Fibroblast of peridontal ligament (primary cell): ENCODE data around the gene LCN2.

Experiments
- DNase-seq: peaks from one replicate; pipeline ENCODE4 v3.0.0-alpha.2; 2010; ENCODE audit errors: extremely low read depth

The LCN2 gene

DNA sequence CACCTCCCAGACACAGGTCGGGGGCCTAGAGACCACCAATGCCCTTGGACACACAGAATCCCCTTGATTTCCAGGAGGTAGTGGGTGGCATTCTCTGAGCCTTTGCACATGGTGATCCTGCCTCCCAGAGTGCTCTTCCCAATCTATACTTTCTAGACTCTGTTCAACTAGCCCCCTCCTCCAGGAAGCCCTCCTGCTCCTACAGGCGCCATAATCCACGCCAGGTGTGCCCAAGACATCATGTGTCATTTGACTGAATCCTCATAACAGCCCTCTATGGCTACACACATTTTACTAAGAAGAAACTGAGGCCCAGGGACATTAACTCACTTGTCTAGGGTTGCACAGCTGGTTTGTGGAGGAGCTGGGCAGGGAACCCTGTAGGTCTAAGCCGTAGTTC lies 18.0 kb downstream of the LCN2 start:
- DNase-seq: no peak

DNA sequence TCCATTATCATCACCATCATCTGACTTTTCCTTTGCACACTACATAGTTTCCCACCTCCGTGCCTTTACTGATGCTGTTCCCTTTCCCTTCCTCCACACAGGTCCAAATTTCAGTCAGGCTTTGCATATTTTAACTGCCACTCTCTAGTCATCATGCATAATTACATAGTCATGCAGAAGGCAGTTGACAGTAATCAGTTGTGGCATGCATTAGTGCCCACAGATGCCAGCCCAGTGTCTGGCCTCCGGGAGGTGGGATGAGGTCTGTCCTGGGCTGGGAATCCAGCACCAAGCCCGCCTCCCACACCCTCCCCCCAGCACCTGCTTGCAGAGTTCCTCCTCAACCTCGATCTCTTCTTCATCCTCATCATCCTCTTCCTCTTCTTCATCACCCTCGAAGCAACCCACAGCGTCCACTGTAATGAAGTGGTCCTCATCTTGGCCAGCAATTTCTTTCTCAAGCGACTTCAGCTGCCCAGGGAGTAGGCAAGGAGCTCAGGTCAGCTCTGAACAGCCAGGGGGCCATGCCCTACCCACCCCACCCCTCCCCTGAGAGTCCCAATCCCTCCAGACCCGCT lies 19.6 kb downstream of the LCN2 start:
- DNase-seq: no peak

DNA sequence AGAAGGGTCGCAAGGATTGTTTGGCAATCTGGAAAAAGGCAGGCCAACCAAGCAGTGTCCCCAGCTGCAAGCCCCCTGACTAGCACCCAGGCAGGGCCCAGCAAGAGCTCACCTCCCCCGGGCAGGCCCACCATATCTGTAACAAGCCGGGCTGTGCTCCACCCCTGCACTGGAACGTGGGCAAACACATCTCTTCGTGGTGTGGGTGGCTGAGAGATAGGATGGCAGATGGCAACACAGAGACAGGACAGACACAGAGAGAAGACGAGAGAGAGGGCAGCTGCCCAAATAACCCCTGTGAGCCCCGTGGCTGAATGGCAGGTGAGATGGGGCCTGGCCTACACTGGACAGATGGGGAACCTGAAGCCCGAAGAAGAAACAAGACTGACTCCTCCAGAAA lies 20.2 kb downstream of the LCN2 start:
- no peak for DNase-seq

DNA sequence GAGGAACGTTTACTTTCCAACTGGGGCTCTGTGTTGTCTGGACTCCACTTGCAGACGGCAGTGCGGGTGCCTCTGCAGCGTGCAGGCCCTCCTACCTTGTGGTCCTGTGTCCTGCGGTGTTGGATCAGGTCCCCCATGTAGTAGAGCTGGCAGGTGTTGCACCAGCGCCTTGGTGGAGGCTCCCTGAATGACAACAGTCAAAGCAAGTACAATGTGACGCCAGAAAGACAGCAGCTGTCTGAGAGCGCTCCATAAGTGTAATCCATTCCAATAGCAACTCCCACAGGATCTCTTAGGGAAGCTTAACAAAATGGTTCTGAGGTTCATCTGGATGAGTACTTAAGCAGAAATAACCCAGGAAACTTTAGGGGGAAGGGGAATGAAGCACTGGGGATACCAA lies 20.7 kb downstream of the LCN2 start:
- DNase-seq: no peak

DNA sequence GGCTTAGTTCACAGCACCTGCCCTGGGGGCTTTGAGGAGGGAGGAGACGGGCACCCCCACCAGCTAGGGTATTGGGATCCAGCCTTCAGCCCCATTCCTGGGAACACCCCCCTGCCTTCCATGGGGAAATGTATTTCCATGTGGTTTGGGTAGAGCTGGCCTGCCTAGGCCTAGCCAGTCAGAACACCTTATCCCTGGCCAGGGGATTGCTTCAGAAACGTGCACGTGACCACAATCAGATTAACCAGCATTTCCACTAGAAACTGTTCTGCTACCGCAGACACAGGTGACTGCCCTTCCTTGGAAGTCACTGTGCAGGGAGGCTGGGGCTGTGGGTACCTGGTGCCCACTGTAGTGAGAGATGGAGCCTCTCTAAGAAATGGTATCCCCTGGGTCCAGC lies 24.8 kb downstream of the LCN2 start:
- DNase-seq: no peak

DNA sequence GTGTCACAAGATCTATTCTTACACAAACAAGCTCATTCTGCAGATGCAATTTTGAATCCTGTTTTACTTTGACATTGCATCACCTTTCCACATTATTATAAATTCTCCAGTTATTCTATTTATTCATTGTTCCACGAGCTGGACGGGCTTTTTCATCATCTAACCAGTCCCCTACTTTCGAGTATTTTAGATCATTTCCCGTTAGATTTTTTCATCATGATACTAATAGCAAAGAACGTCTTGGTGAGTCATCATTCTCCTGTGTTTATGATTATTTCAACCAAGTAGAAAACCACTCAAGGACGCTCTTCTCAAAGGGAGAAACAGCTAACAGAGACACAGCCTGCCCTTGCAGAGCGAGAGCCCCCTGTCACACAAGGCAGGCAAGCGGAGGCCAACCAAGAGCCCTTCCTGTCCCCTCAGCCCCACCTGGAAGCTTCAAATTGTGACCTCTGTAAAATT lies 25.9 kb downstream of the LCN2 start:
- DNase-seq: peak; percentile 80

DNA sequence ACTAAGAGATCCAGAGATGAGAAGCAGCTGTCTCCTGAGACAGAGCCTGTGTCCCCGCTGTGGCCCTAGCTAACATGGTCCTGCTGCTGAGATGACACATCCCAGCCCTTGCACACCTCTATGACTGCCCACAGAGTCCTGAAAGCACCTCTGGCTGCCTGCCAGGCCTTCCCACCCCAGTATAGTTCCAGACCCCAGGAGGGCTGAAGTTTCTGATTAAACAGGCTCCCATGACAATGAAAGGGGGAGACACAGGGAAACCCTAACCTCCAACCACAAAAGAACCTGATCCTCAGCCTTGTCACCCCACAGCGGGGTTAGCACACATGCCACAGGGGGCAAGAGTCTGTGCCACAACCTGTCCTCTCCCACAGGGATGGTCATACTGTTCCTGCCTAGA lies 26.5 kb downstream of the LCN2 start:
- no peak for DNase-seq

DNA sequence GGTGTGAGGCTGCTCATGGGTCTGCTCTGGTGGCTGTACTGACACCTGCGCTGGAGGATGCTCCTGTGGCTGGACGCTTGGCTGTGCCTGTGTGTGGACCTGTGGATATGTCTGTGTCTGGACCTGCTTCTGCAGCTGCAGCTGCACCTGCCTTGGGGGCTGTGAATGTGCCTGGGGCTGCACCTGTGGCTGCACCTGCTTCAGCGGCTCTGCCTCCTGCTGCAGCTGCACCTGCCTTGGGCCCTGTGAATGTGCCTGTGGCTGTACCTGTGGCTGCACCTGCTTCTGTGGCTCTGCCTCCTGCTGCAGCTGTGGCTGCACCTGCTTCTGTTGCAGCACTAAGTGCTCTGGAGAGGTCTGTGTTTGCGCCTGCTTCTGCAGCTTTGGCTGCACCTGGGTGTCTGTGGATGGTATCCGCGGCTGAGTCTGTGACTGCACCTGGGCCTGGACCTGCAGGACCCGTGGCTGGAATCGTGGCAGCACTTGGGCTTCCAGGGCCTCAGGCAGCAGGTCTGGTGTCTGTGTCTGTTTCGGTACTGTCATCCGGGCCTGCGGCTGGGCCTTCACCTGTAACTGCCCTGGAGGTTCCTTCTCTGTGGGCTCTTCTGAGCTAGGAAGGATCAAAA lies 29.7 kb downstream of the LCN2 start:
- DNase-seq: no peak

DNA sequence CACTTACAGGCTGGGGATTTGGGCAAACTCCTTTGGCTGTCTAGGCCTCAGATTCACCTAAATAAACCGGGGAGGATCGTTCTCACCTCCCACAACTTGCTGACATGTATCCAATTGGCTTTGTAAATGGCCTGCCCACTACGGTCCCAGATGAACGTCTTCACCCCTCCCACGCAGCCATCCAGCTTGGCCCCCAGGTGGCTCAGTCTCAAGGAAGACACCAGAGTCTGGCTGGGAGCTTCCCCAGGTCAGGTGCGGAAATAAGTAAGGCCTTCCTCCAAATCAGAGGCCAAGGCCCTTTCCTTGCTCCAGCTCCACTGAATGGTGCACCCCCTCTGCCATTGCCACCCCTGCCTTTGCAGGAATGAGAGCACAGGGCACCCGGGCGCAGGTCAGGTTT lies 30.7 kb downstream of the LCN2 start:
- DNase-seq: no peak

DNA sequence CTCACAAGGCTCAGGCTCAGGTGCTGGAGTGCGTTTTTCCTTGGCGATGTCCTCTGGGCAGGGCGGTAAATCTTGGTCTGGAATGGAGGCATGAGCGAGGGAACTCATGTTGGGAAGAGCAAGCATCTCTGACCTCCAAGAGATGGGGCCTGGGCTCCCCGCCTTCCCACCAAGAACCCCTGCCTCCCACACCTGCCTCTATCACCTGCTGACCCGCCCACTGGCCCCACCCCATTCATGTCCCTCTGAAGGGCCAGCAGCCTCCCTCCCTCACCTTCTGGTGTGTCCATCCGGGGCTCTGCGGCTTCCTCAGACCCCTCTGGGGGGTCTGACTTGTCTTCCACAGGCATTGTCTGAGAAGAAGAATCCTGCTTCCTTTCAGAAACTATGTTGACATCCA lies 31.2 kb downstream of the LCN2 start:
- no peak for DNase-seq

DNA sequence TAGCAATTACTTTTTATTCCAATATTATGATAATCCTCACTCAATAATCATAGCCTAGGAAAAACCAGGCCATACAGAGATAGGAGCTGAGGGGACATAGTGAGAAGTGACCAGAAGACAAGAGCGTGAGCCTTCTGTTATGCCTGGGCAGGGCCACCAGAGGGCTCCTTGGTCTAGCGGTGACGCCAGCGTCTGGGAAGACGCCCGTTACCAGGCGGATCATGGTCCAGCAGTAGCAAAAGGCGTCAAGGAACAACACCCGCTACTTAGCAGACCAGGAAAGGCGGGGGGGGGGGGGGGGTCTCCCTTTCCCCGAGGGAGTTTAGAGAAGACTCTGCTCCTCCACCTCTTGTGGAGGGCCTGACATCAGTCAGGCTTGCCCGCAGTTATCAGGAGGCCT lies 32.2 kb downstream of the LCN2 start:
- DNase-seq: peak; percentile 50

DNA sequence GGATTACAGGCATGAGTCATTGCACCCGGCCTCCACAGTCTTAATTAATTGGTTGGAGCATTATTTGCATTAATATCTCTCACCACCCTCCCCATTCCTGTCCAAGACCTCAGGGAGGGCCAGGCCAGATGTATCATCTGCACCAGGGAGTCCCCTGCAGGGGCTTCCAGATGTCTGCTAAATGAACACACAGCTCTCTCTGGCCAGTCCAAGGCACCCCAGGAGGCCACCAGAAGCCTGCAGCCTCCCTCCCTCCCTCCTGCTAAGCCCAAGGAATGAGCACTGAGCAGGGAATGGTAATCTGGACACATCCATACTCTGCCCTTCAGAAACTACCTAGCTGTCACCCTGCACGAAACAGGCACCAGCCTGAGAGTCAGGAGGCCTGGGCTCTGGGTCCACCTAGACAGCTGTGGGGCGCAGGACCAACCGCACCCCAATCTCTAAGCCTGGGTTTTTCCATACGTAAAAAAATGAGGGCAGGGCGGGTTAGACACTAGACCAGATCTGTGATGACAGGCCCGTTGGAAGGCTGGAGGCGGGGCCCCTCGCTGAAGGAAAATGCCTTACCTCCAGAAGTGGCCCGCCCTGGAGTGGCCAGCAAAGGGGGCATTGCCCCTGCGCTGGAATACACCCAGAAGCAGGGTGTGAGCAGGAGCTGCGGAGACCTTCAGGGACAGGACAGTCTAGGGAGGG lies 33.8 kb downstream of the LCN2 start:
- no peak for DNase-seq

DNA sequence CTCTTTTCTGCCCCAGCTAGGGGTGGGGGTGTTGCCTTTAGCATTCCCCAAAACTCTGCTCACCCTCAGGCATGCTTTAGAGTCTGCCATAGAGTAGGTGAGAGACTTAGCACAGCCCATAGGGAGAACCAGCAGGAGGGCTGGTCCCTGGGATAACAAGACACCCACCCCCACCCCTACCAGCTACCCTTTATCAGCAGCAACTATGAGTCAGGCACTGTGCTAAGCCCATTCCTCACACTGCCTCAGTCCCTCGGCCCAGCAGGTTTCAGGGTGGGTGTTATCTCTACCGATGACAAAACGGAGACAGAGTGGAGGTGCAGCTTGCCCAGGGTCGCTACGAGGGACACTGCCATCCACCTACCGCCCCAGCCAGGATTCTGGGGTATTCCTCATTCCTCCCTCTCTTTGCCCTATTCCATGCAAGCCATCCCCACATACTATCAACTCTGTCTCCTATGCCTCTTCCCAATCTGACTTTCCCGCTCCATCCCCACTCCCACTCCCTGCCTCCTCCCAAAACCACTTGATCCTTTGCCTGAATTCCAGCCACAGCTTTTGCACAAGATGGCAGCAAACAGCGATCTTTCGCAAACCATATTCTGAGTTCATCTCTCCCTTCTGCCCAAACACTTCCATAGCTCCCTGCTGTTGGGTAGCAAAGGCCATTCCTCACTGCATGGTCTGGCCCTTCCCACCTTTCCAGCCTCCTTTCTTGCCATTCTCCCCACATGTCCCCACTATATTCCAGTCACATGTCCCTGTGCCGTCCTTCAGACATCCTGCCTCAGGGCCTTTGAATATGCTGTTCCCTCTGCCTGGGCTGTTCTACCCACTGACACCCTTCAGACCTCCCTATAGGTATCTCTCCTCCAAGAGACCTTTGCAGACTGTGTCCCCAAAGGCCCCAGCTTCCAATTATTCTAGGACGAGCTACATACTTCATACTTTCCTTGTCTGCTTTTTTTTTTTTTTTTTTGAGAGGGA lies 37.0 kb downstream of the LCN2 start:
- no peak for DNase-seq

DNA sequence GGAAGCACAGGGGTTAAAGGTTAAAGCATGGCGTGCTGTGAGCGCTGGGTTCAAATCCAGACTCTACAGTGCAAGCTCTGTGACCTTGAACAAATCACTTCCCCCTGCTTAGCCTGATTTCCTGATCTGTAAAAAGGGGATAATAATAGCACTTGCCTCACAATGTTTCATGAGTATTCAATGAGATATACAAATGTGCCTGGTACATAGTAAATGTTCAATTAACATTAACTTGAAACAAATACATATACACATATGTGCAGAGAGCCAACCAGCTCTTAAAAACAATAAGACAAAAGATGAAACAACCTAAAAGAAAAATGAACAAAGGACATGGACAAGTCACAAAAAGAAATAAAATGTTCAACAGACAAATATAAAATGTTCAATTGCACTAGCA lies 38.1 kb downstream of the LCN2 start:
- no peak for DNase-seq

DNA sequence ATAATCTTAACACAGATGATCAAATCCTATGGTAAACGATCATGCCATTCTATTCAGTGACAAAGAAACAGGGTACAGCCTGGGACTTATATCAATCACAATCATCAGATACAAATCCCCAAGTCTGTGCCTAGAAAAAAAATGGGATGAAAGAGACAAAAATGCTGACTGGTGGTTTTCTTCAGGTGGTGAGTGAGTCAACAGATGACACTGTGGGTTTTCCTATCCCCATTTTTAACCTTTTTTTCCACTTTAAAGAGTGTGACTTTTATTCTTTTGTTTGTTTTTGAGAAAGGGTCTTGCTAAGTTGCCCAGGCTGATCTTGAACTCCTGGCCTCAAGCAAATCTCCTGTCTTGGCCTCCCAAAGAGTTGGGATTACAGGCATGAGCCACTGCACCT lies 39.0 kb downstream of the LCN2 start:
- no peak for DNase-seq

DNA sequence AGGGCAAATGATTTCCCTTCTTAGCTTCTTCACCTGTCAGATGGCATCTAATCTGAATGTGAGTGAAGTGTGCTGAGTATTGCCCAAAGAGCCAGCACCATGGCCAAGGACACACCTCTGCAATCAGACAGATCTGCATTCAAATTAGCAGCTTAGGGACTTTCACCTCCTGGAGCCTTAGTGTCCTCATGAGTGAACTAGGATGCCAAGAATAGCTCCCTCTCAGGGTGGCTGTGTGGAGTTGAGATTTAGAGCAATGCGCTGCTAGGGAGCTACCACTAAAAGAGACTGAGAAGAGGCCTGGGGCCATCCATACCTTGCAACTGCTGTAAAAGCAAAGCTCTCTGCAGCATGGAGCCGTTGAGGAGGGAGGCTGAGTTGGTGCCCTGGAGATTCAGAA lies 40.8 kb downstream of the LCN2 start:
- no peak for DNase-seq

DNA sequence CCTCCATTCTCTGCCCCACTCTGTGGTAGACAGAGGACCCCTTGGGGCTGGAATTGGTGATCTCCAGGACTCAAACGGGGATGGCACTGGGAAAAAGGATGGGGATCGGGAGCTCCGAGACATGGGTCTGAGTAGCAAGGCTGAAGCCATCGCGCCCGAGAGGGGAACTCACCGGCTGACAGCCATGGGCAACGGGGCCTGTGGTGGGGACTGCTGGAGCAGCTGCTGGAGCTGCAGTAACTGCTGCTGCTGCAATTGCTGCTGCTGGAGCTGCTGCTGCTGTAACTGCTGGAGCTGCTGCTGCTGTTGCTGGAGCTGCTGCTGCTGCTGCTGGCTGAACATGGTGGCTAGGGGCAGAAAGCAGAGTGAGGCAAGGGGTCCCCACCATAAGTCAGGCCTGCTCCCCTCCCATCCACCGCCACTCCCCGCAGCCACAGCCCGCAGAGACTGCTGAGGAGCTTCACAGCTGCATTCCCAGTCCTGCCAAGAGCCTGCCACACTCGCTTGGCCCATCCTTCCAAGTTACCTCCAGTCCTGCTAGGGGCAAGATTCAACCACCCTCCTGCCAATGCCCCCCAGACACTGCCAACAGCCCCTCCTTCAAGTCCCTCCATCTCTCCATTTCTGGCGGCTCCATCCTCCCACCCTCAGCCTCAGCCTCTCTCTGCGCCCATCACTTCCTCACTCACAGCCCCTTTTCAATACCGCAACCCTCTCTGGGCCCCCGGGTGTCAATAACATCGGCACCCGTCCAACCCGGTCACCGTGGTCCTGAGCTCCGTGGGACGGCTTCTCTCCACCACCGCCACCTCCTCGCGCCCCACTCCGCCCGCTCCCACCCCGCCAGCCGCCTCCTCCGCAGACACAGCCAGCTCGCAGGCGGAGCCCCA lies 41.5 kb downstream of the LCN2 start:
- peak; percentile 12 for DNase-seq

DNA sequence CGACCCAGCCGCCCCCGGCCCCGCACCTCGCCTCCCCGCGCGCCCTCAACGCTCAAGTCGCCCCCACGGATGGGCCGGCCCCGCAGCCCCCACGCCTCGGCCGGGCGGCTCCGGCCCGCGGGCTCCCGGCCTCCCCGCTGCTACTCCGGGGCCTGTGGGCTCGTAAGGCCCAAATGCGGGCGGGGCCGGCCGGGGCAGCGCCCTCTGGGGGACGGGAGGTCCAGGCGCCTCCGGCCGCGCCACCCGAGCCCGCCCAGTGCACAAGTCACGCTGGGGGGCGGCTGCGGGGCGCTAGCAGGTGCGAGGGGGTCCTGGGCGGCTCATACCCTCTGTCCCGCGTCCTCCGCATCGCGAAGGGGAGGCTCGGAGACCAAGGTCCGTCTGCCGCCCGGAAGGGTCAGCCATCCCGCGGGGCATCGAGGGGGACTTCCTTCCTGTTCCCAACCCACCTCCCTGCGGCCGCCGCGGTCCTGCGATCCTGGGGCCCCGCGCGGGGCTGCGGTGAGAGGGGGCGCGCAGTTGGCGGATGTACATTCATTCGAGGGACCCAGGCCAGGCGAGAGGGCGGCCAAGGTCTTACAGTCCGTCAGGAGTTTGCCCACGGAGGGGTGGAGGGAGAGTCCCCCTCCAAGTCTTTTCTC lies 42.3 kb downstream of the LCN2 start, which contains the start of gene CIZ1:
Gene CIZ1 (minus strand): TSS at position 167 of the 641 bp plus-strand sequence. CDS start 715 bp downstream, outside the sequence.
- DNase-seq: peak; percentile 65

DNA sequence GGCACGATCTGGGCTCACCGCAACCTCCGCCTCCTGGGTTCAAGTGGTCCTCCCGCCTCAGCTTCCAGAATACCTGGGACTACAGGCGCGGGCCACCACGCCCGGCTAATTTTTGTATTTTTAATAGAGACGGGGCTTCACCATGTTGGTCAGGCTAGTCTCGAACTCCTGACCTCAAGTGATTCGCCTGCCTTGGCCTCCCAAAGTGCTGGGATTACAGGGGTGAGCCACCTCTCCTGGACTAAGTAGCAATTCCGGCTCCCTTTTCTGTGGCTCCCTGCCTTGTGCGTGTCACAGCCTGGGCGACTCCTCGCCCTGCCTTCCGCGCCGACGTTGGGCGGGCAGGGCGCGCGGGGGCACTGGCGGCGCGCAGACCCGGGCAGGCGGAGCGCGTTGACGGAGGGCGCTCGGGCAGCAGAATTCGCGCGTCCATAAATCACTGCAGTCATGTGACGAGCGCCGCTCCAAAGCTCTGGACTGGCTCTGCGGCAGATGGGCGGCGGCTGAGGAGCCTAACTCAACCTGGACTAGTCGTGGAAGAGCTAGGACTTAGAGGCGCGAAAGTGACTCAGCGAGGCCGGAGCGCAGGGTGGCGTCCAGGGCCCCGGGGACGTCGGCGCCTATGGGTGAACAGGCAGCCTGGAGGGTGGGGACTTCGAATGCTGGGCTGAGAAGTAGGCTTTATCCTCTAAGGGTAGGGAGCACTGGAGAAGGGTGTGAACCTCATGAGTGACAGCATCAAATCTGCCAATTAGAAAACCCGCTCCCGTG lies 43.5 kb downstream of the LCN2 start:
- peak; percentile 79 for DNase-seq
